Stimulated activated CD4-positive, alpha-beta T cell treated with anti-CD3 and anti-CD28 coated beads, Interleukin-4, amount 100 ng/mL, for 4 hours (primary cell): Measurements from ENCODE around the gene GOLM1.

ENCODE experiments used
- DNase-seq, 2 experiments: peaks; one replicate each; pipeline ENCODE4 v3.0.0-alpha.2; 2020

The GOLM1 gene

GRCh38 chr9:86043999-86044398, 55.4 kb downstream of the GOLM1 start:
- no peak for DNase-seq

DNA sequence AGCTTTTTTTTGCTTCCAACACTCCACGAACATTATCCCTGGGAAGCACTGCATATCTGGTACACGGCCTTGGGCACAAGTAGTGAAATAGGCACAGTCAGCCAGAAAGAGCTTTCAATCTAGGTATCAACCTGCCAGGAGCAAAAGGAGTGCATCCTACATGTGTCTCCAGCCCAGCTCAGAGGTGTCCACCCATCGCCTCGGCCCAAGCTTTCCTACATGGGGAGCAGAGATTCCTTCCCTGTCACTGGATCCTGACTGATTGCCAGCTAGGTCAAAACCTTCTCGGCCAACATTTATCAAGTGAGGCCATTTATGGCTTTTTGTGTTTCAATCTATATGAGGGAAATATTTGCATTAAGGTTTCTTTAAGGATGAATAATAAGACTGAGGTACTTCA, 55.8 kb downstream of the GOLM1 start:
- DNase-seq, result no peak

DNA sequence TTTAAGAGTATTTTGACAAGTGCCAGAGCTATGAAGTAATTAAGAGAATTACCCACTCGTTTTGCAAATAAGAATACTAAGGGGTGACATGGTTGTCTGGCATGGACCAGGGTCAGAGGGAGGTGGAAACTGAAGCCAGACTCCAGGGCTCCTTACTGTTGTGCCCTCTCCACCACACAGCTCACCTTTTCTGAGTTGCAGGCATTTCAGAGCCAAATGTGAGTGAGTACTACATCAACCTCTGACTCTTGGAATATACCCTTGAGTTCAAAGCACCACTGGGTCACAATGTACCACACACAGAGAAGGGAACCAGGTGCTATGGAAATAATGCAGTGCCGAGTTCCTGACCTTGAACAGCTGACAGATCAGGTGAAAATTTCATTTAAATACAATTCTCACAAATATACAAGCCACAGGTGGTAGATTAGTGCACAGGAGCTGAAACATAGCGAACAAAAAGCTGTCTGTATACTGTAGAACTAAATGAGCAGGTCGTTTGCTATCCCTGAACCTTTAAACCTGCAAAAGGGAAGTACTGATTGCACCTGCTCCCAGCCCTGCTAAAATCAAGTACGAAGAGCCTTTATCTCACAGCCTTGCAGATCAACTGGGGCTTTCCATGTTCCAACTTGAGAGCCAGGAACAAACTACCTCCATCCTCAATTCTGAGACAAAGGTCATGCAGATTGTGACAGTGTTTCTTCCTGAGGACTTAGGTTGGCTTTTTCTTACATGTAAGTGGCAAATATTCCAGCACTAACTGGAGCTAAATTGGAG, 57.0 kb downstream of the GOLM1 start:
- DNase-seq, result no peak

- no peak for DNase-seq
Observed at GRCh38 chr9:86041311-86041741, 58.0 kb downstream of the GOLM1 start.

DNA sequence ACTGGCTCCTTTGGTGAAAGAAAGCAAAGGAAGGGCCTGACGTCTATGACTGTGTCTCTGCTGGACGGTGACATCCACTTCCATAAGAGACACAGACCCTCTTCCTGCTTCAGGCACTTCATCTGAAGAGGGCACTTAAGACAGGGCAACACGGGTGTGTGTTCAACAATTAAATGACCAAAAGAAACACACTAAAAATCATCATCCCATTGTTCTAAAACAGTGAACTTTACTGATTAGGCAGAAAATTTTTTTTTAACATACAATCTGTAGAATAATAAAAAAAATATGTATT, 58.5 kb downstream of the GOLM1 start:
- no peak for DNase-seq

DNA sequence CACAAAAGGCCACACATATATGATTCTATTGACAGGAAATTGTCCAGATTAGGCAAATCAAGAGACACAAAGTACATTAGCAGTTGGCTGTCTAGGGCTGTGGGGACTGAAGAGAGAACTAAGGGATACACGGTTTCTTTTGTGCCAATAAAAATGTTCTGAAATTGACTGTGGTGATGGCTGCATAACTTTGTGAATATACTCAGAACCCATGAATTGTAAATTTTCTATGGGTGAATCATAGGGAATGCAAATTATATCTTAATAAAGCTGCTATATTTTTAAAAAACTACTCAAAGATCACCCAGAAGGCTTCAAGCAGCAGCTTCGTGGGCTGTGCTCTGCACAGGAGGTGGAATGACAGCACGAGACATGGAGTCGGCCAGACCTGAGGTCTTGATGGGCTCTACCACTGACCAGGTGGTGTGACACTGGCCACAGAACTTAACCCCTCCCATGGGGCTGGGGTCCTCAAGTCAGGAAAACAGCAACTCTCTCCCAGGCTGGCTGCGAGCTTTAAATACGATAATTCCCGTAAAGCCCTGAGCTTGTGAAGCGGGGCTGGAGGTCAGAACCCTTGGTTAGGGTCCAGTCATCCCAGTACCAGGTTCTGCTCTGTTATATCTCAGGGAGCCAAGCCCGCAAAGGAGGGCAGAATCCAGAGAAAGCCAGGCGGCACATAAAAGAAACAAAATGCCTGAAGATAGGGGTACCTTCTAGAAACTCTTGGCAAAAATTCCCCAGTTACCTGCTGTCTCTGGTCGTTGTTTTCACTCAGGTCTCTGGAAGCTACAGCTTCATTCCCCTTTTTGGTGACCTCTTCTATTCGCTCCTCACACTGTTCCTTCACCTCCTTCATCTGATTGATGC, 59.1 kb downstream of the GOLM1 start:
- no peak for DNase-seq

DNA sequence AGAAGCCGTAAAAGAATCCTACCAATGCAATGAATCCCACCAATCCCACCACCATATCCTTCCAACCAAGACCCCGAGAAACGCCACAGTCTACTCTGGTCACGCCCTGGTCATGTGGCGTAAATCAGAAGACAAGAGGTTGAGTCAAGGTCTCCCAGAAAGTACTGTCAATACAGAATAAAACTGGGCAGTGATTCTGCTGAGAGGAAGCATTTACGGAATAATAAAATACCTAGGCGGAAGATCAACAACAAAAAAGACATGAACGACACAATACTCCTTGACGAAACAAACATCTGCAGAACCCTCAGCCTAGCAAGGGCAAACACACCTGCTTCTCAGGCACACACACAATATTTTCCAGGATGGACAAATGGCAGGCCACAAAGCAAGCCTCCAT, 62.8 kb downstream of the GOLM1 start:
- no peak for DNase-seq

GRCh38 chr9:86035827-86036440, 63.4 kb downstream of the GOLM1 start:
- no peak for DNase-seq

- no peak for DNase-seq
Observed at GRCh38 chr9:86034863-86035734, 64.3 kb downstream of the GOLM1 start.

GRCh38 chr9:86027767-86028166, 71.6 kb downstream of the GOLM1 start:
- DNase-seq, result no peak

DNA sequence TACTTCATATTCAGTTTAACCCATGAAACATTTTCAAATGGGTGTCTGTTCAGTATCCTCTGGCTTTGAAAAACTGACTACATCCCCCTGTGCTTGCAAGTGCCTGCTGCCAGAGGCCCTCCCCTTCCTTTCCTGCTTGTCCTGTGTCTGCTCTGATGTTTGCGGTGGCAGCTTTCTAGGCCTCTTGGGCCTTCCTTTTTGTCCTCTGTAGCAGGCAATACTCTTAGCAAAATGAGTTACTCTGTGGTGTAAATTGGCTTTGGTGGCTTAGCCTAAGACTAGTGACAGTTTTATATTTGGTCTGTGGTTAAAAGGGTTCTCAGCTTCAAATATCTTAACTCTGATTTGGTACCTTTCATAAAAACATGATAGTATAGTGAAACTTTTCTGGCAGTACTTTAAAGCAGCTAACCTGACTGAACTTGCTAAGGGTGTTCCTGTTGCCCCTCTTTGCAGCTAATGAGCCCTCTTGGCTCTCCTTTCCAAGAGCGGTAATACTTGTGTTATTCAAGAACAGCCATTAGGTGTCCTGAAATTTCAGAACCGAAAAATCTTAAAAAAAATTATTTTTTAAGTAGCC, 76.6 kb downstream of the GOLM1 start:
- no peak for DNase-seq

- DNase-seq, result no peak
Observed at GRCh38 chr9:86021166-86021565, 78.2 kb downstream of the GOLM1 start.

DNA sequence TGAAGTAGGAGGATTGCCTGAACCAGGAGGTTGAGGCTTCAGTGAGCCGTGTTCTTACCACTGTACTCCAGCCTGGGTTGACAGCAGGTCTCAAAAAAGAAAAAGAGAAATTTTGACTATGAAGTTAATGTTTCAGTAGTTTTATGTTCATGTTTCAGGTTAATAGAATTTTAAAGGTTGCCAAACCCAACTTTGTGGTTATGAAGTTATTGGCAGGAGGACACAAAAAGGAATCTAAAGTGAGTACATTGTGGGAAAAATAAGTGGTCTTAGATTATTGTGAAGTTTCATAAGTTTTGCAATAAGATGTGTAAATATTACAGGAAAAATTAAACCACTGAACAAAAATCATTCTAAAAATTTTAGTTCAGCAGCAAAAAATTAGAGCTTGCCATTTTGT, 78.6 kb downstream of the GOLM1 start:
- DNase-seq, result no peak

DNA sequence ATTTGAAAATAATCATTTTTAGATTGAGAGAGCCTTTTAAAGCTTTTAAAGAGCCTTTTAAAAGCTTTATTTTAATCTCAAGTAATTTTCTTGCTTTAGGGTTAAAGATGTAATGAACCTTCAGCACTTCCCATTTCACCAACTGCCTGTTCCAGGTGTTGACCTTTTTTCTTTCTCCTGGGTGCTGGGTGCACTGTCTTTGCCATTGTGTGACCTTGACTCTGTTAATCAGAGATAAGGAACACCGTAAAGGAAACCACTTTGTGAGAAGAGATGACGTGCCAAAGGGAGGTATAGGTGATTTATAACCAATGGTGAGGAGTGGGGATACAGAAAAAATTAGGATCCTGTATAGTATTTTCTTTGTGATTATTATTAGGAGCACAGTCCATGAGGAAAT, 90.2 kb downstream of the GOLM1 start:
- DNase-seq, result no peak

- no peak for DNase-seq
Observed at GRCh38 chr9:86005253-86005775, 94.0 kb downstream of the GOLM1 start.

GRCh38 chr9:85995599-85995998, 103.8 kb downstream of the GOLM1 start:
- no peak for DNase-seq

- DNase-seq, result no peak
Observed at GRCh38 chr9:85995097-85995496, 104.3 kb downstream of the GOLM1 start.

DNA sequence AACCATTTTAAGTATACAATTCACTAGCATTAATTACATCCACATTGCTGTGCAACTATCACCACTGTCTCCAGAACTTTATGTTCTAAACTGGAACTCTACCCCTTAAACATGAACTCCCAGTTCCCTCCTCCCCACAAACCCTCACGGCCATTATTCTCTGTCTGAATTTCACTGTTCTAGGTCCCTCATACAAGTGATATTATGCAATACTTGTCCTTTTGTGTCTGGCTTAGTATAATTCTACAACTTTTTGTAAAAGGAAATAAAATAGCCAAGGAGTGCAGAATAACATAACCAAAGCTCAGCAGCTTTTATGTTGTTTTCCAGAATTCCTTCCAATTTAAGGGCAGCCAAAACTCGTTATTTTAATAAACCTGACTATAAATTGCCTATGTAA, 105.2 kb downstream of the GOLM1 start:
- no peak for DNase-seq

DNA sequence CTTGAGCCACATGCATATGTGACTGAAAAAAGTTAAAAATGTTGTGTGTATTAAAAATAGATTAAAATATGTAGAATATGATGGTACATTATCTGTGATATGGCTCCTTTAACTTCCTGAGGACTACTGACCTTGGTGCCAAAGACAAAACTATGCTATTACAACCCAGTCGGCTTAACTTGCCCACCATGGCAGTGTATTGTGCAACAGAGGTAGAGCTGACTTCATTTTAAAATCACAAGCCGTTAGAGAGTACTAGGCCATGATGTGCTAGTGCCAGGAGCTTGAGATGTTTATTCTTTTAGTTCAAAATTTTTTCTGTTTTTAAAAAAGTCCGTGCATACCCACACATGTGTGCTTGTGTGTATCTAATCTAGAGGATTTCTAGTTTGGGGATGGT, 112.1 kb downstream of the GOLM1 start:
- no peak for DNase-seq

- DNase-seq, result no peak
Observed at GRCh38 chr9:85984457-85984856, 114.9 kb downstream of the GOLM1 start.

DNA sequence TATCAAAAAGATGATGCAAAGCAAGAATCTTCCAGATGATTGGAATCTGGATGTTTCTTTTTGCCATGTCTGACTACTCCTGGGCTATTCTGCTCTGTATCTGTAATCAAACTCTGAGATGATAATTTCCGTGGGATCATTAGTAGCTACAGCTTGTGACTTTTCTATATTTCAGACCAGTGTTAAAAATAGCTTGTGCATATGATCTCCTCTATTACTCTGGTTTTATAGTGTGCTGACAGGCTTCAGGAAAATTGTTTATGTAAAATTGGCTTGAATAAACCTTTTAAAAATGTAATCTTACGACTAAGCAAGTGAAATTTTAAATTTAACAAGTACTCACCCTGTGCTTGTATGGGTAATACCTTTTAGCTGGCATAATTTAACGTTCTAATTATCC, 118.0 kb downstream of the GOLM1 start:
- no peak for DNase-seq

DNA sequence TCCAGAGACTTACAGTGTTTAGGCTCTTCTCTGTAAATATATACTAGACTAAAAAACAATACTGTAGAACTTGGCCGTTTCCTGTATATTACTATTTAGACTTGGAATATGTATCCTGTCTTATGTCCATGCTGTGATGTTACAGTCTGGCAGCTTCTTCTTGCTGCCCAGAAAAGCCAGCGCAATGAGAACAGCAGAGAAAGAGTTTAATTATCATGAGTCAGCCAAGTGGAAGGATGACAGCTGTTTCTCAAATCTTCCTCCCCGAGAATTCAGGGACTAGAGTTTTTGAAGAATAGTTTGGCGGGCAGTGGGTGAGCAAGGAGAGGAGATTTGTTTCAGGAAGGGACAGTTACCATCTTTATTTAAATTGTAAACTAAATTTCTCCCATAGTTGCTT, 120.9 kb downstream of the GOLM1 start:
- DNase-seq, result no peak
